A204.1 (cell line): ENCODE results near the gene NMD3.

Experiments
- FAIRE-seq: peaks from 2 replicates; lab custom pipeline; 2012; peaks lifted over from hg19 to GRCh38; lab: Jason Lieb, UNC

The NMD3 gene

GRCh38 chr3:161284989-161285388 is 63.9 kb downstream of the NMD3 start:
- FAIRE-seq = no peak

DNA sequence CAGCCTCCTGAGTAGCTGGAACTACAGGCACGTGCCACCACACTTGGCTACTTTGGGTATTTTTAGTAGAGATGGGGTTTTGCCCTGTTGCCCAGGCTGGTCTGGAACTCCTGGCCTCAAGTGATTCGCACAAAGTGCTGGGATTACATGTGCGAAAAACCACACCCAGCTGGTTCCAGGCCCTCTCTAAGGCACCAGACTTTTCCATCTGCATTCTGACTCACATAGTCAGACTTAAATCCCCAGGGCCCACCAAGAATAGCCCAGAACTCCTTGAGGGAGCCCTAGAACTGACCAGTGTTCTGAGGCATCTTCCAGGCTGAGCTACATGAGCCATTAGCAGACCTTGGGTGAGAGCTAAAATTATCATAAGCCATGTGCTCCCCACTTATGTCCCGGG is 68.1 kb downstream of the NMD3 start:
- no peak for FAIRE-seq

DNA sequence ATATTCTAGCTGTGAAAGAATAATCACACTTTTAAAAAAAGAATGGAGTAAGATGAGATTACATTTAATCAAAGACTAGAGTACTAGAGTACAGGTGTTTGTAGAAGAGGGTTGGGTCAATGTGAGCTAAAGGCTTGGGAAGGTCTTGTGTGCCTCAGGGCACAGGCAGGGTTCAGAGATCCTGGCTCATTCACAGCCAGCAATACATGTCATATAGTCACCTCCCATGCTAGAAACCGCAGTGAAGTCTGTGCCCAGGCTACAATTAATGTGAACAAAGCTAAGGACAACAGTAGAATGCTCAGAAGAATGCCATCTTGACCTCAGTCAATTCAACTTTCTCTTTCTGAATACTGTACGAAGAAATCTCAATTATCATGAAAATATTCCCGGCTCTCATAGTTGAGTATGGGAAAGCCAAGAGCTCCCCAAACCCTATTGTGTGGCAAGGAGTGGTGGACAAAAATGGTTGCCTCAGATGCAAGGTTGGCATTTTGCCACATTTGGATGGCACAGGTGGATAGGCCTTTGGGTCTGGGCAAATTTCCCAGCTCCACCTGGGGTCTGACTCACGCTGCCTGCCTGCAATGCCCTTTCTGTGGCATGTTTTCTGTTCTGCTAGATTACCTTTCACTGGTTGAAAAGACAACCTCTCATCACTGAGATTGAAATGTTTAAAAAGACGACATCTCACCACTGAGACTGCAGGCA is 70.2 kb downstream of the NMD3 start:
- FAIRE-seq = no peak

- no peak for FAIRE-seq
Observed at GRCh38 chr3:161293381-161293780, 72.3 kb downstream of the NMD3 start.

DNA sequence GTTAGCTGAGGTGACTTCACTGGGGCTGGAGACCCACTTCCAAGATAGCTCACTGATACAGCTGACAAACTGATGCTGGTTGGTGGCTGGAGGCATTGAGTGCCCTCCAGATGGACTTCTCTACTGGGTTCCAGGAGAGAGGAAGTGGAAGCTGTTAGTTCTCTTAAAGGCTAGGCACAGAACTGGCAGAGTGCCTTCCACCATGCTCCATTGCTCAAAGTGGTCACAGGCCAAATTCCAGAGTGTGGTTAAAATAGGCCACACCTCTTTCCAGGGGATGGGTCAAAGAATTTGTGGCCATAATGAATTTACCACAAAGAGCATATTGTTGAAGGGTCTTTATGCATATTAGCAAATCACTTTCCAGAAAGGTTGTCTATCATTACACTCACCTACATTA is 74.2 kb downstream of the NMD3 start:
- FAIRE-seq = no peak

GRCh38 chr3:161296814-161297213 is 75.7 kb downstream of the NMD3 start:
- no peak for FAIRE-seq
